ENCODE measurements around the gene GAB1. TPM values are rescaled to one million over a fixed set of nuclear protein-coding genes. Genes with fewer than 3 reads are reported as not detected.

The GAB1 gene
- total and polyA plus RNA-seq, 4 donors: 2.4 to 31.3 (median 6.9) TPM

- Histone ChIP-seq H3K9ac (ENCODE audit: low read depth in 1 of 2, low read length in 2 of 2) (no peak overlapping the region), H3K9me3 (ENCODE audit: control insufficient read depth in 4 of 4, low read length in 3 of 4) (no peaks in the 10 kb centered on the region), H3K4me1 (ENCODE audit: control insufficient read depth in 4 of 4, insufficient read depth in 4 of 4, low read length in 3 of 4) (peaks cover 0 to 12% (median 1%) of the 10 kb centered on the region in 4 donors), H3K27ac (ENCODE audit: low read depth in 1 of 2, low read length in 2 of 2) (no peak overlapping the region), H3K36me3 (ENCODE audit: control insufficient read depth in 4 of 4, insufficient read depth in 3 of 4, low read depth in 1 of 4, low read length in 3 of 4) (no peaks in the 10 kb centered on the region), H3K4me3 (ENCODE audit: low read depth in 1 of 3, low read length in 3 of 3) (no peak overlapping the region), H3K27me3 (ENCODE audit: control insufficient read depth in 4 of 4, insufficient read depth in 4 of 4, low read length in 3 of 4) (no peaks in the 10 kb centered on the region)
- 74% methylated on average over 5 of the region's 5 CpGs for WGBS
- TF ChIP-seq GABPA (IDR thresholded peaks at IDR 0.05 in 1 of 2, conservative IDR thresholded peaks at IDR 0.05 in 1 of 2): no peak
- TF ChIP-seq REST (IDR thresholded peaks at IDR 0.05): no peak
- TF ChIP-seq CTCF (IDR thresholded peaks at IDR 0.05; ENCODE audit: low read depth, low read length, missing input control): peak; percentile 61
- TF ChIP-seq SP1 (IDR thresholded peaks at IDR 0.05): no peak
- peak in 1 of 2 donors; percentile 13 for TF ChIP-seq JUND (IDR thresholded peaks at IDR 0.05)
- TF ChIP-seq ZBTB33 (IDR thresholded peaks at IDR 0.05): no peak
- TF ChIP-seq TAF1 (conservative IDR thresholded peaks at IDR 0.05): no peak
- no peak for TF ChIP-seq ATF3 (IDR thresholded peaks at IDR 0.05)
- TF ChIP-seq HNF4A (conservative IDR thresholded peaks at IDR 0.05): peak; percentile 41 to 56
- TF ChIP-seq EGR1 (IDR thresholded peaks at IDR 0.05; ENCODE audit: low read depth in 2 of 2): no peak
- TF ChIP-seq FOXA1 (IDR thresholded peaks at IDR 0.05): no peak
- TF ChIP-seq RAD21 (IDR thresholded peaks at IDR 0.05): peak; percentile 68 to 78
- TF ChIP-seq HNF4G (IDR thresholded peaks at IDR 0.05): peak; percentile 8
- TF ChIP-seq YY1 (IDR thresholded peaks at IDR 0.05): no peak
- TF ChIP-seq NR2F2 (IDR thresholded peaks at IDR 0.05): no peak
- no peak for TF ChIP-seq FOXA2 (IDR thresholded peaks at IDR 0.05)
- peak; percentile 46 for TF ChIP-seq MAX (IDR thresholded peaks at IDR 0.05)
- TF ChIP-seq RXRA (IDR thresholded peaks at IDR 0.05): no peak
- DNase-seq (ENCODE audit: low spot score): no peak
Observed at GRCh38 chr4:143399113-143399949, 62.7 kb downstream of the GAB1 start.

Measured in liver (tissue), 9 donors.